DOHH2 (cell line): ENCODE measurements around the gene CLTC.

Experiments
- H3F3A ChIP-seq: fragments of 200-600 bp; sonication (generic), shearing (Covaris generic); 2 replicates; pipeline ENCODE4 v1.6.0; 2016; ENCODE audit warnings: antibody characterized with exemption, mild to moderate bottlenecking; ENCODE audit not compliant: control insufficient read depth, insufficient read depth
- H3K27ac ChIP-seq: fragments of 200-600 bp; sonication (generic); 2 replicates; pipeline ENCODE4 v1.5.1; 2014; ENCODE audit warnings: low read depth, mild to moderate bottlenecking, low read length, moderate library complexity
- H3K27me3 ChIP-seq: fragments of 200-600 bp; sonication (generic); 2 replicates; pipeline ENCODE4 v1.6.1; 2014; ENCODE audit warnings: mild to moderate bottlenecking, low read length, mixed read lengths; ENCODE audit not compliant: control insufficient read depth
- H3K36me3 ChIP-seq: fragments of 200-600 bp; sonication (generic); 2 replicates; pipeline ENCODE4 v1.6.1; 2014; ENCODE audit warnings: mild to moderate bottlenecking, low read length, moderate library complexity, mixed read lengths; ENCODE audit not compliant: control insufficient read depth
- H3K4me1 ChIP-seq: fragments of 200-600 bp; sonication (generic); 2 replicates; pipeline ENCODE4 v1.6.1; 2014; ENCODE audit warnings: mild to moderate bottlenecking, low read length, mixed read lengths; ENCODE audit not compliant: control insufficient read depth
- H3K4me2 ChIP-seq: fragments of 200-600 bp; sonication (generic); 2 replicates; pipeline ENCODE4 v1.6.0; 2014; ENCODE audit warnings: mild to moderate bottlenecking, low read length, moderate library complexity
- H3K4me3 ChIP-seq: fragments of 200-600 bp; sonication (generic); 2 replicates; pipeline ENCODE4 v1.5.1; 2014; ENCODE audit warnings: mild to moderate bottlenecking, low read length, mixed read lengths
- H3K79me2 ChIP-seq: fragments of 200-600 bp; sonication (generic); 2 replicates; pipeline ENCODE4 v1.6.1; 2014; ENCODE audit warnings: mild to moderate bottlenecking, low read length, mixed read lengths; ENCODE audit not compliant: control insufficient read depth
- H3K9me2 ChIP-seq: fragments of 200-600 bp; sonication (generic); replicated peaks from 2 replicates; pipeline ENCODE4 v1.6.1; 2014; ENCODE audit warnings: mild to moderate bottlenecking, low read length, mixed read lengths; ENCODE audit not compliant: control insufficient read depth
- H3K9me3 ChIP-seq: fragments of 200-600 bp; sonication (generic); 2 replicates; pipeline ENCODE4 v1.6.1; 2014; ENCODE audit warnings: antibody characterized with exemption, low read length, mixed read lengths; ENCODE audit not compliant: control insufficient read depth, insufficient read depth
- H4K20me1 ChIP-seq: fragments of 200-600 bp; sonication (generic); 2 replicates; pipeline ENCODE4 v1.6.0; 2014; ENCODE audit warnings: low read depth, mild to moderate bottlenecking, antibody characterized with exemption, low read length, moderate library complexity; ENCODE audit not compliant: control insufficient read depth, insufficient read depth
- EZH2phosphoT487 ChIP-seq: fragments of 200-600 bp; sonication (generic); IDR thresholded peaks from 2 replicates; pipeline ENCODE4 v1.6.1; 2017; ENCODE audit warnings: borderline replicate concordance, mild to moderate bottlenecking, antibody characterized with exemption, low read length, moderate library complexity, mixed read lengths
- TF ChIP-seq, protein P1 (sequence below): fragments of 200-600 bp; sonication (generic); IDR thresholded peaks from one replicate; pipeline ENCODE4 v1.5.1; 2014; ENCODE audit warnings: antibody characterized with exemption, mild to moderate bottlenecking, low read depth, low read length; ENCODE audit not compliant: poor library complexity, severe bottlenecking

Gene CLTC

DNA sequence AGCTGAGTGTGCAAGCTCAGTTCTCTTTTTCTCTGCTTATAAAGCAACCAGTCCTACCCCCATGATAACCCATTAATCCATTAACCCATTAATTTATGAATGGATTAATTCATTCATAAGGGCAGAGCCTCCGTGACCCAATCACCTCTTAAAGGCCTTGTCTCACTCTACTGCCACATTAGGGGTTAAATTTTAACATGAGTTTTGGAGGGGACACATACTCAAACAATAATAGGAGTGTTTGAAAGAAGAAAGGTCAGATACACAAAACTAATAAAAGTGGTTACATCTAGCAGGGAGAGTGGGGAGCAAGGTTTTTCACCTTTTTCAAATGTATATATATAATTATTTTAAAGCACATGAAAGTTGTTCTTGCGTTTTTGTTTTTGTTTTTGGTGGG lies 94.6 kb downstream of the CLTC start:
- no peaks in the 10 kb centered on the region for H3K27me3 ChIP-seq
- H4K20me1 ChIP-seq: 0 out of 2 replicates have a peak, but pooled peaks cover 4% of the 10 kb centered on the region

DNA sequence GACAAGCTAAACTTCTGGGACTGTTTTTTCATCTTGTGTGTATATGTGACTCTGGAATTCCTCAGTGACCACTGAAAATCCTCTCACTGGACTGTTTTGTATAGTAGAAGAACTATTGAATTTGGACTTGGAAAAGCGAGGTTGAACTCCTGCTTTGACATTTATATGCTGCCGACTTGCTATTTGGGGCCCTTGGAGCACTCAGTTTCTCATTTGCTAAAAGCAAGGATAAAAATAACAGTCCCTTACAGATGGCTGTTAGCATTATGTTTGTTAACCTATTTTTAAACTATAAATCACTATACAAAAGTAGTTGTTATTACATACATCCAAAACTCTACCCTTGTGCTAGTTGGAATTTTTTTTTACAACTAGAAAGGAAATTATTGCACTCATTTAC lies 96.7 kb downstream of the CLTC start:
- no peaks in the 10 kb centered on the region for H3K9me2 ChIP-seq
- no peak overlapping the region for H3K4me2 ChIP-seq
- H3K27ac ChIP-seq: no peak overlapping the region
- no peaks in the 10 kb centered on the region for H3K4me1 ChIP-seq
- H3K9me3 ChIP-seq: no peaks in the 10 kb centered on the region
- TF ChIP-seq EZH2phosphoT487: no peak
- TF ChIP-seq, protein P1, sequence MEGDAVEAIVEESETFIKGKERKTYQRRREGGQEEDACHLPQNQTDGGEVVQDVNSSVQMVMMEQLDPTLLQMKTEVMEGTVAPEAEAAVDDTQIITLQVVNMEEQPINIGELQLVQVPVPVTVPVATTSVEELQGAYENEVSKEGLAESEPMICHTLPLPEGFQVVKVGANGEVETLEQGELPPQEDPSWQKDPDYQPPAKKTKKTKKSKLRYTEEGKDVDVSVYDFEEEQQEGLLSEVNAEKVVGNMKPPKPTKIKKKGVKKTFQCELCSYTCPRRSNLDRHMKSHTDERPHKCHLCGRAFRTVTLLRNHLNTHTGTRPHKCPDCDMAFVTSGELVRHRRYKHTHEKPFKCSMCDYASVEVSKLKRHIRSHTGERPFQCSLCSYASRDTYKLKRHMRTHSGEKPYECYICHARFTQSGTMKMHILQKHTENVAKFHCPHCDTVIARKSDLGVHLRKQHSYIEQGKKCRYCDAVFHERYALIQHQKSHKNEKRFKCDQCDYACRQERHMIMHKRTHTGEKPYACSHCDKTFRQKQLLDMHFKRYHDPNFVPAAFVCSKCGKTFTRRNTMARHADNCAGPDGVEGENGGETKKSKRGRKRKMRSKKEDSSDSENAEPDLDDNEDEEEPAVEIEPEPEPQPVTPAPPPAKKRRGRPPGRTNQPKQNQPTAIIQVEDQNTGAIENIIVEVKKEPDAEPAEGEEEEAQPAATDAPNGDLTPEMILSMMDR: no peak
- H3K4me3 ChIP-seq: no peak overlapping the region
- H3K79me2 ChIP-seq: peaks cover 87% of the 10 kb centered on the region
- H4K20me1 ChIP-seq: 0 out of 2 replicates have a peak, but pooled peaks cover 4% of the 10 kb centered on the region
- no peaks in the 10 kb centered on the region for H3K36me3 ChIP-seq
- no peaks in the 10 kb centered on the region for H3K27me3 ChIP-seq
- H3F3A ChIP-seq: no peaks in the 10 kb centered on the region

More for the DNA sequence above, 94.6 kb downstream of the CLTC start:
- no peaks in the 10 kb centered on the region for H3F3A ChIP-seq
- H3K79me2 ChIP-seq: peaks cover 90% of the 10 kb centered on the region
- H3K9me2 ChIP-seq: no peaks in the 10 kb centered on the region
- TF ChIP-seq, protein P1: no peak
- no peak for TF ChIP-seq EZH2phosphoT487
- peaks cover under 1% of the 10 kb centered on the region for H3K4me1 ChIP-seq
- H3K4me2 ChIP-seq: no peak overlapping the region
- no peaks in the 10 kb centered on the region for H3K36me3 ChIP-seq
- H3K4me3 ChIP-seq: no peak overlapping the region
- H3K27ac ChIP-seq: no peak overlapping the region
- H3K9me3 ChIP-seq: no peaks in the 10 kb centered on the region

DNA sequence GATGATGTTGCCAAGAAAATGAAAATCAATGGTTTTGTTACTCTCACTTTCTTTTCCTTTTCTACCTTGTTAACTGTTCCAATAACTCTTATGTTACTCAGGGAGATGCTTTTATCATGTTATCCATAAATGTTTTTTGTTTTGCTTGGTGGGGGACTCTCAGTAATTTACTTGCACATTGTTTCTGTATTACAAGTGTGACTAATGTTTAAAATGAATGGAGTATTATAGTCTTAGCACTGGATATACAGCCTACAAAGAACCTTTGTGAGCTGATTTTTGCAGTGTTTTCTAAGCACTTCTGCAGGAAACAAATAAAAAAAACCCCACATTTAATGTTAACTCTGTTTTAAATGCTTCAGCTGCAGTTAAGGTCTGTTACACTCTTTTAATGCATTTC lies 99.8 kb downstream of the CLTC start:
- Histone ChIP-seq H3K27ac (no peak overlapping the region), H3F3A (no peaks in the 10 kb centered on the region), H3K4me2 (no peak overlapping the region), H4K20me1 (no peaks in the 10 kb centered on the region), H3K36me3 (no peaks in the 10 kb centered on the region), H3K9me3 (no peaks in the 10 kb centered on the region), H3K4me1 (no peaks in the 10 kb centered on the region), H3K27me3 (no peaks in the 10 kb centered on the region), H3K4me3 (no peak overlapping the region), H3K79me2 (peaks cover 89% of the 10 kb centered on the region), H3K9me2 (no peaks in the 10 kb centered on the region)
- no peak for TF ChIP-seq EZH2phosphoT487
- TF ChIP-seq, protein P1: no peak
